Measurements from ENCODE around the gene KRTAP5-6. TPM values are rescaled to one million over a fixed set of nuclear protein-coding genes. Genes with fewer than 3 reads are reported as not detected.

The KRTAP5-6 gene
- total RNA-seq, 1 experiment from 2014 or later: not detected

DNA sequence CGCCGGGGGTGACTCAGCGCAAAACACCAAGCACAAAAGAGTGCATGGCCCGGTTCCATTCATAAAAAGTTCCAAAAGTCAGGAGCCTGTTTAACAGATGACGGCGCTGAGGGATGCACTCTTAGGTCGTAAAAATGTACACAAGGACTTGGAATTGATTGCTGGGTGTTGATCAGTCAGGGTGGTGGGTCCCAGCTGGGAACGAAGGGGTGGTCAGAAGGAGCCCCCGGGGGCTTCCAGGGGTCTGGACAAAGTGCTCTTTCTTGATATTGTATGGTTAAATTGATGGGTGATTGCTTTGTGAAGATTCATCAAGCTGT is 32.7 kb downstream of the KRTAP5-6 start (continued):
- TF ChIP-seq, protein P1, sequence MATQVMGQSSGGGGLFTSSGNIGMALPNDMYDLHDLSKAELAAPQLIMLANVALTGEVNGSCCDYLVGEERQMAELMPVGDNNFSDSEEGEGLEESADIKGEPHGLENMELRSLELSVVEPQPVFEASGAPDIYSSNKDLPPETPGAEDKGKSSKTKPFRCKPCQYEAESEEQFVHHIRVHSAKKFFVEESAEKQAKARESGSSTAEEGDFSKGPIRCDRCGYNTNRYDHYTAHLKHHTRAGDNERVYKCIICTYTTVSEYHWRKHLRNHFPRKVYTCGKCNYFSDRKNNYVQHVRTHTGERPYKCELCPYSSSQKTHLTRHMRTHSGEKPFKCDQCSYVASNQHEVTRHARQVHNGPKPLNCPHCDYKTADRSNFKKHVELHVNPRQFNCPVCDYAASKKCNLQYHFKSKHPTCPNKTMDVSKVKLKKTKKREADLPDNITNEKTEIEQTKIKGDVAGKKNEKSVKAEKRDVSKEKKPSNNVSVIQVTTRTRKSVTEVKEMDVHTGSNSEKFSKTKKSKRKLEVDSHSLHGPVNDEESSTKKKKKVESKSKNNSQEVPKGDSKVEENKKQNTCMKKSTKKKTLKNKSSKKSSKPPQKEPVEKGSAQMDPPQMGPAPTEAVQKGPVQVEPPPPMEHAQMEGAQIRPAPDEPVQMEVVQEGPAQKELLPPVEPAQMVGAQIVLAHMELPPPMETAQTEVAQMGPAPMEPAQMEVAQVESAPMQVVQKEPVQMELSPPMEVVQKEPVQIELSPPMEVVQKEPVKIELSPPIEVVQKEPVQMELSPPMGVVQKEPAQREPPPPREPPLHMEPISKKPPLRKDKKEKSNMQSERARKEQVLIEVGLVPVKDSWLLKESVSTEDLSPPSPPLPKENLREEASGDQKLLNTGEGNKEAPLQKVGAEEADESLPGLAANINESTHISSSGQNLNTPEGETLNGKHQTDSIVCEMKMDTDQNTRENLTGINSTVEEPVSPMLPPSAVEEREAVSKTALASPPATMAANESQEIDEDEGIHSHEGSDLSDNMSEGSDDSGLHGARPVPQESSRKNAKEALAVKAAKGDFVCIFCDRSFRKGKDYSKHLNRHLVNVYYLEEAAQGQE (IDR thresholded peaks at IDR 0.05; ENCODE audit: low read depth): no peak
- no peak for TF ChIP-seq ELF1 (IDR thresholded peaks at IDR 0.05; ENCODE audit: borderline replicate concordance, low read depth)

DNA sequence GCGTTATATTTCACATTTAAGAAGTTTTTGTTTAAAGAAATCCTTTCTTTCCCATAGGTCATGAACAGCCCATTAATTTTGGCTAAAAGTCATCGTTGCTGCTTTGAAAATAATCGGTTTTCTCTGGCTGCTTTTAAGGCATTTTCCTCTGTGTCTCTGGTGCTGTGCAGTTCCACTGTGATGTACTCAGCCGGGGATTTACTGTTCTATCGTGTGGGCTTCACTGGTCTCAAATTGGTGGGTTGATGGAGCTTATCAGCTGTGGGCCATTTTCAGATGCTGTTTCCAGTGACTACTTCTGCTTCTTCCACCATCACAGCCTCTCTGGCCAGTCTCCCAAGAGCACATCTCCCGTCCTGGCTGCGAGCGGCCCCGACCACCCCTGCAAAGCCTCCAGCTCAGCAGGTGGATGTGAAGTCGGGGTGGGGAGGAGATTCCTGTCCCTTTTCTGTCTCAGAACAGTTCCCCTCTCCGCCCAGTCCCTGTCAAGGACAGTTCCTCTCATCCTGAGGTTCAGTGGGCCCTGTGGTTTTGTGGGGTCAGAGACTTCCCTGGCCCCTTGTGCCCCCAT is 33.1 kb downstream of the KRTAP5-6 start:
- H3K27me3 ChIP-seq (ENCODE audit: insufficient read depth, low read length): peaks cover 37% of the 10 kb centered on the region; the same call in 1 of the 2 replicates
- no TSS peak for BruUV-seq (replicated peaks)
- intact Hi-C loops (cut with micrococcal nuclease): no loop called here

More for the DNA sequence above, 33.1 kb downstream of the KRTAP5-6 start:
- no peak overlapping the region for H3K9ac ChIP-seq (ENCODE audit: low read length)
- CTCF ChIA-PET: no interaction called here
- no peak overlapping the region for H3K4me3 ChIP-seq (replicated peaks in 1 of 2; ENCODE audit: low read depth in 1 of 2, low read length in 2 of 2)
- H3K36me3 ChIP-seq (ENCODE audit: control insufficient read depth in 1 of 2, insufficient read depth in 2 of 2, low read length in 2 of 2): no peaks in the 10 kb centered on the region
- H3K79me2 ChIP-seq (ENCODE audit: insufficient read depth, low read length): no peaks in the 10 kb centered on the region
- no peaks in the 10 kb centered on the region for H3K9me3 ChIP-seq (ENCODE audit: control insufficient read depth in 1 of 2, insufficient read depth in 1 of 2, low read depth in 1 of 2, low read length in 2 of 2)
- H3K4me2 ChIP-seq (ENCODE audit: low read length): no peak overlapping the region
- ATAC-seq (no peak), DNase-seq (ENCODE audit: low read depth, low spot score) (no peak)
- no peak overlapping the region for H3K27ac ChIP-seq (ENCODE audit: low read depth, low read length)
- no peaks in the 10 kb centered on the region for H3K9me2 ChIP-seq (ENCODE audit: insufficient read depth)
- no peak overlapping the region for H2AFZ ChIP-seq (ENCODE audit: low read depth, low read length, poor library complexity, severe bottlenecking)
- RAD21 ChIA-PET (ENCODE audit: low non-redundant PET in 1 of 2, low total read pairs in 2 of 2, uncharacterized antibody in 2 of 2, unreplicated experiment in 2 of 2): no interaction called here
- H3K4me1 ChIP-seq (ENCODE audit: control insufficient read depth in 1 of 2, insufficient read depth in 2 of 2, low read length in 2 of 2): no peaks in the 10 kb centered on the region
- POLR2A ChIA-PET: no interaction called here
- TF ChIP-seq RAD21 (IDR thresholded peaks at IDR 0.05; ENCODE audit: low read depth) (no peak), CEBPB (IDR thresholded peaks at IDR 0.05; ENCODE audit: low read depth) (no peak), JUND (IDR thresholded peaks at IDR 0.05) (no peak), POLR2AphosphoS5 (IDR thresholded peaks at IDR 0.05; ENCODE audit: low read depth, low read length) (no peak), TCF7L2 (IDR thresholded peaks at IDR 0.05; ENCODE audit: borderline replicate concordance, extremely low read depth, insufficient read depth, insufficient read length) (no peak), EZH2 (IDR thresholded peaks at IDR 0.05) (no peak), ZNF274 (IDR thresholded peaks at IDR 0.05; ENCODE audit: low read depth, low read length) (no peak), YY1 (IDR thresholded peaks at IDR 0.05; ENCODE audit: extremely low read depth, insufficient replicate concordance, low read depth, low read length) (no peak), SRF (IDR thresholded peaks at IDR 0.05; ENCODE audit: low read depth) (no peak)
- TF ChIP-seq, protein P2, sequence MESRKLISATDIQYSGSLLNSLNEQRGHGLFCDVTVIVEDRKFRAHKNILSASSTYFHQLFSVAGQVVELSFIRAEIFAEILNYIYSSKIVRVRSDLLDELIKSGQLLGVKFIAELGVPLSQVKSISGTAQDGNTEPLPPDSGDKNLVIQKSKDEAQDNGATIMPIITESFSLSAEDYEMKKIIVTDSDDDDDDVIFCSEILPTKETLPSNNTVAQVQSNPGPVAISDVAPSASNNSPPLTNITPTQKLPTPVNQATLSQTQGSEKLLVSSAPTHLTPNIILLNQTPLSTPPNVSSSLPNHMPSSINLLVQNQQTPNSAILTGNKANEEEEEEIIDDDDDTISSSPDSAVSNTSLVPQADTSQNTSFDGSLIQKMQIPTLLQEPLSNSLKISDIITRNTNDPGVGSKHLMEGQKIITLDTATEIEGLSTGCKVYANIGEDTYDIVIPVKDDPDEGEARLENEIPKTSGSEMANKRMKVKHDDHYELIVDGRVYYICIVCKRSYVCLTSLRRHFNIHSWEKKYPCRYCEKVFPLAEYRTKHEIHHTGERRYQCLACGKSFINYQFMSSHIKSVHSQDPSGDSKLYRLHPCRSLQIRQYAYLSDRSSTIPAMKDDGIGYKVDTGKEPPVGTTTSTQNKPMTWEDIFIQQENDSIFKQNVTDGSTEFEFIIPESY (IDR thresholded peaks at IDR 0.05; ENCODE audit: extremely low read depth, insufficient replicate concordance, low read length): no peak
- TF ChIP-seq, protein P3, sequence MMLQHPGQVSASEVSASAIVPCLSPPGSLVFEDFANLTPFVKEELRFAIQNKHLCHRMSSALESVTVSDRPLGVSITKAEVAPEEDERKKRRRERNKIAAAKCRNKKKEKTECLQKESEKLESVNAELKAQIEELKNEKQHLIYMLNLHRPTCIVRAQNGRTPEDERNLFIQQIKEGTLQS (IDR thresholded peaks at IDR 0.05): no peak
- TF ChIP-seq, protein P4, sequence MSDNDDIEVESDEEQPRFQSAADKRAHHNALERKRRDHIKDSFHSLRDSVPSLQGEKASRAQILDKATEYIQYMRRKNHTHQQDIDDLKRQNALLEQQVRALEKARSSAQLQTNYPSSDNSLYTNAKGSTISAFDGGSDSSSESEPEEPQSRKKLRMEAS (IDR thresholded peaks at IDR 0.05): no peak
- TF ChIP-seq, protein P5, sequence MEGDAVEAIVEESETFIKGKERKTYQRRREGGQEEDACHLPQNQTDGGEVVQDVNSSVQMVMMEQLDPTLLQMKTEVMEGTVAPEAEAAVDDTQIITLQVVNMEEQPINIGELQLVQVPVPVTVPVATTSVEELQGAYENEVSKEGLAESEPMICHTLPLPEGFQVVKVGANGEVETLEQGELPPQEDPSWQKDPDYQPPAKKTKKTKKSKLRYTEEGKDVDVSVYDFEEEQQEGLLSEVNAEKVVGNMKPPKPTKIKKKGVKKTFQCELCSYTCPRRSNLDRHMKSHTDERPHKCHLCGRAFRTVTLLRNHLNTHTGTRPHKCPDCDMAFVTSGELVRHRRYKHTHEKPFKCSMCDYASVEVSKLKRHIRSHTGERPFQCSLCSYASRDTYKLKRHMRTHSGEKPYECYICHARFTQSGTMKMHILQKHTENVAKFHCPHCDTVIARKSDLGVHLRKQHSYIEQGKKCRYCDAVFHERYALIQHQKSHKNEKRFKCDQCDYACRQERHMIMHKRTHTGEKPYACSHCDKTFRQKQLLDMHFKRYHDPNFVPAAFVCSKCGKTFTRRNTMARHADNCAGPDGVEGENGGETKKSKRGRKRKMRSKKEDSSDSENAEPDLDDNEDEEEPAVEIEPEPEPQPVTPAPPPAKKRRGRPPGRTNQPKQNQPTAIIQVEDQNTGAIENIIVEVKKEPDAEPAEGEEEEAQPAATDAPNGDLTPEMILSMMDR (IDR thresholded peaks at IDR 0.05 in 2 of 3, conservative IDR thresholded peaks at IDR 0.05 in 1 of 3; ENCODE audit: borderline replicate concordance in 1 of 3, insufficient read depth in 1 of 3, low read depth in 2 of 3, low read length in 2 of 3): no peak
- H4K20me1 ChIP-seq (ENCODE audit: insufficient read depth): no peaks in the 10 kb centered on the region
